NCI-H345 (cell line): ENCODE measurements around the gene KCNC1.

ENCODE experiments used
- DNase-seq: peaks from one replicate; lab custom pipeline; 2025; lab: John Stamatoyannopoulos, UW

KCNC1 gene

DNA sequence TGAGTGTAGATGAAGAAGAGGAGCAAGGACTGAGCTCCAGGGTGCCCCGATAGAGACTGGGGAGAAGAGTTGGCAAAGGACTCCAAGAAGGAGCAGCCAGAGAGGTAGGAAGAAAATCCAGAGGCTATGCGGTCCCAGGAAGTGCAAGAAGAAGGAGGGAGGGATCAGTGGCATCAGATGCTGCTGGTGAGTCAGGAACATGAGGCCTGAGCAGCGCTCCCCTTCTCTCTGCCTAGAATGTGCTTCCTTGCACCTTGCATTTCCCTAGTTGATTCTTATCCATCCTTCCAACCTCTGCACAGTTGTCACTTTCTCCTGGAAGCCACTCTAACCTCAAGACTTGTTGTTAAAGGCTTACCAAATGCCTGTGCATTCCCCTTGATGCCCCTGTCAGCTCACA is 21.3 kb downstream of the KCNC1 start:
- DNase-seq = no peak

DNA sequence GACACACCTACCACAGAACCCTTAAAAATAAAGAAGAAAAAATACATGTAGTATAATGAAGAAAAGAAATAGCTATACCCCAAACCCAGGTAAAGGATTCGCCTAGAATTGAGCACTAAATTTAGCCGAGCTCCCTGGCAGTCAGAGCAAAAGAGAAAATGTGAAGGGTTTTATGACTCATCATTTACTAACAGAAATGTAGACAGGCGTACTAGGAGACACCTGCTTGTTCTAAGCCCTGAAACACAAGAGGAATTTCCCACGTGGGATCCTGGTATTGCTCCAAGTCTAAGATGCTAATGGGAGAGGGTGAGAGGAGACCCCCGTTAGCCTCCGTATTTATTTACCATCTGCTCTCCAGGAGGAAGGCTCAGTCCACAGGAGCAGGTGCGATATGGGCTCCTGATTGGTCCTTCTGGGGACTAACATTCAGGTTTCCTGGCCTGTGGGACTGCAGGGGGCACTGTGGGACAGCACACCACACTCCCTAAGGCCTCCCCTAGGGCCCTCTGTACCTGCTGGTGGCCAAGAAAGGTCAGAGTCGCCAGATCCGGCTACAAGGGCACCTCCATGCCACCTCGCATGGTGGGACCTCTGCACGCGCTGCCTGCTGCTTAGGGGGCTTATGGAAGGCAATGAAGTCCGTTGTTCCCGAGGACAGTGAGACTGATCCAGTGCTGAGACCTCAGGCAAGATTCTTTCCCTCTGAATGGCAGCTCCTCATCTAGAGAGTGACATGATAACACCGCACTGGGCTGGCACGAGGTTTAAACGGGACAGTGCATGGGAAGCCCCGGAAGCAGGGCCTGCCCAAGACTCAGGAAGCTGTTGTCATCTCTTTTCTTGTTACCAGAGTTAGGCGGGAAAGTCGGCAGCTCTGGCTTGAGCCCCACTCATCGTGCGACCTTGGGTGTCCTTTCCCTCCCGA is 25.8 kb downstream of the KCNC1 start:
- DNase-seq = peak; percentile 51

DNA sequence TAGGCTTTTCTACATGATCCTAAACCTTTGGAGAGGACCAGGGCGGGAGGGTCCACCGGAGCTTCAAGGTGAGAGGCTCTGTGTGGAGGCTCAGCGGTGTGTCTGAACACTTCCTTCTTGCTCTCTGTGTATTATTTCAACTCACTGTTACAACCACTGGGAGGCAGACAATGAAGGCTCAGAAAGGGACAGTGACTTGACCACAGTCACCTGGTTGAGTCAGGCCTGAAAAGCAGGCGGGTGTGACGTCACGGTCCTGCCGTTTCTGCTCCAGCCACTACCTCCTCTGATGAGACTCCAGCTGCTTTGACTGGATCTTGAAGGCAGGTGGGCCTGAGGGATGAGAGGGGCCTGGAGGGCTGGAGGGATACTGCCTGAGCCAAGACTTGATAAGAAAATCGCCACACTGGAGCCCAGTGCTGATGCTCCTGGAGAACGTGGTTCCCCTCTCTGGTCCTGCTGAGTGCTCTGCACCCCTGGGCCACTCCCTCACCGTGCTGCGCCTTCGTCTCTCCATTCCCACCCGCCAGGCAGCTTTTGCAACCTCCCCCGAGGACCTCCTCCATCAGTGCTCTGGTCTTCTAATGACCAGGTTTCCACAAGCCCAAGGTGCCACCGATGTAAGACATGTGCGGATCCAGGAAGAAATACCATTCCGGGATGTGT is 27.9 kb downstream of the KCNC1 start:
- DNase-seq = no peak

DNA sequence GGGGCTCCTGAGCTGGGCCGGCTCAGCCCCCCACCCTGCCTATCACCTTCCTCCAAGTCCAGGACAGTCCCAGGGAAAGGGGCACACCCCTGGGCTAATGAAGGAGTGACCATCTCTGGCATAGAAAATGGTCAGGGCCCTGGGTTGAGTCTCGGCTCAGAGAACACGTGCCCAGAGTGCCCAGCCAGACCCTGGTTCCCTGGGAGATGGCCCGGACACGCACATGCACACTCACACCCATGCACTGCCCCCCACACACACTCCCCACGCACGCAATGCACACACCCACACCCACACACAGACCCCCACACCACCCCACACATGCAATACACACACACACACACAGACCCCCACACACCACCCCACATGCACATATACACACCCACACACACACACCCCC is 28.7 kb downstream of the KCNC1 start:
- DNase-seq = no peak

DNA sequence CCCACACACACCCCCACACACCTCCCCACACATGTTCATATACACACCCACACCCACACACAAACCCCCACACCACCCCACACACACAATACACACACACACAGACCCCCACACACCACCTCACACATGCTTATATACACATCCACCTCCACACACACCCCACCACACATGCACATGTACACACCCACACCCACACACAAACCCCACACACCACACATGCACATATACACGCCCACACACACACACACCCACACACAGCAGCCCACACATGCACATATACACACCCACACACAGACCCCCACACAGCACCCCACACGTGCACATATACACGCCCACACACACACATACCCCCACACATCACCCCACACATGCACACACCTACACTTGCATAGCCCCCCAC is 29.1 kb downstream of the KCNC1 start:
- DNase-seq = no peak

DNA sequence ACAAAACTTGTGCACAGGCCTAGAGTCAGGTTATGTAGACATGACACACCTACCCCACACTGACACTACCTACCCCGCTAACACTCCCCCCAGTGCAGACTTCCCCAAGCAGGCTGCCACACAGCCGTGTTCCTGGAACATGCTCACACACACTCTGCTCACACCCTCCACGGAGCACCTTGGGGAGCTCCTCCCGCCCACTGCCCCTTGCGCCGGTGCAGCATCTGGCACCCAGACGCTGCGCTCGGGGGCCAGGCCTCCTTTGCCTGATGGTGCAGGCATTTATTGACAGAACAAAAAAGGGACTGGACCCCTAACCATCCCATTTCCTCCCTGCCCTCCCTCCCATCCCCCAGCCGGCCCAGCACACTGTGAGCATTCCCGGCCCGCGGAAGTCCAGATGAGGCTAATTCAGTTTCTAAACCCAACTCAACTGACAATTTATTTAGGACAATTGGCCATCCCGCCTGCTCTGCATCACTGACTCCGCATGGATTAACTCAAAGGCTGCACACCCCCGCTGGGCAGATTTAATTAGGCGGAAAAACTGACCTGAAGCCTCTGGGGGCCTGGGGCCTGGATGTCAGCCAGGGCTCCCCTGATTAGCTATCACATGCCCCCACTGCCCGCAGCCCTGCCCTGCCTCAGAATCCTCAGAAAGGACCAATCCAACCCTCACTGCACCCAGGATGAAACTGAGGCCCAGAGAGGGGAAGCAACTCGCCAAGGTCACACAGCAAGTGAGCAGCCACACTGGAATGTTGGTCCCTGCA is 30.1 kb downstream of the KCNC1 start:
- no peak for DNase-seq

DNA sequence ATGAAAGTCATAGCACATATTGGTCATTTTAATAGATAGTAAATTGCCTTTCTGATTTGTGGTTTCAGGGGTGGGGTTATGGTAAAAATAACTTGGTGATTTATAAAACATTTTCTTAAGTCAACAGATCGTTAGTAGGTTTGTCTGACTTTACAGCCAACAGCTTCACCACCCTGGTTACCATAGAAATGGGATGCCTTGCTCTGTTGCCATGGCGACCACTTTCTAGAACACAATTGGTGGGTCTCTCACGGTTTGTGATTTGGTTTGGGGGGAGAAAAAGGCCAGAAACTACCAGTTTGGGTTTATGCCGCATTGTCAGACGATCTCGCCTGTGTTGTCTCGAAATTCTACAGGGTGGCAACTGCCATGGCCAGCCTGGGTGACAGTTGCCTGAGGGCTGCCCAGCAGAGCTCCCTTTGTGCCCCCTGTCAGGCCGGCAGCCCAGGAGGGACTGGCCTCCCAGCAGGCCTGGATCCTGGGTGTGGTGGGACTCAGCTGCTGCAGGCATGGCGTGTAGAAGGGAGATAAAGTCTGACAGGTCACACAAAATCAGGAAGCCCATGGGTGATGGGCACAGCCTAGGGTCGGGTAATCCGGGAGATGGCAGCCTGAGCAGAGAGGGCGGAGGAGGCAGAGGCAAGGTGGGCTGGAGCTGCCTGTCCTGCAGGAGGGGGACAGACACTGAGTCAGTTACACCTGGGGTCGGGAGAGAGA is 30.9 kb downstream of the KCNC1 start:
- no peak for DNase-seq

DNA sequence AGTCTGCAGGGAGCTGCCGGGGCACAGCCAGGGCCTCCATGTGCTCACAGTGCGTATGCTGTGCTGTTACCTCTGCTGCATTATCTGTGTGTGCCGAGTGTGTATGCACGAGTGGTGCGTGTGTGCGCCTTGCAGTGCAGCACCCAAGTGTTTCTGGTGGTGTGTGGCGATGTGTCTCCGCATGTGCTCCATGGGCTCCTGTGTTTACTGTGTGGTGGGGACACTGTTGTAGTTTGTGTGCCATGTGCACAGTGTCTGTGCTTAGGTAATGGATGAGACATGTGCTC is 31.4 kb downstream of the KCNC1 start:
- no peak for DNase-seq

DNA sequence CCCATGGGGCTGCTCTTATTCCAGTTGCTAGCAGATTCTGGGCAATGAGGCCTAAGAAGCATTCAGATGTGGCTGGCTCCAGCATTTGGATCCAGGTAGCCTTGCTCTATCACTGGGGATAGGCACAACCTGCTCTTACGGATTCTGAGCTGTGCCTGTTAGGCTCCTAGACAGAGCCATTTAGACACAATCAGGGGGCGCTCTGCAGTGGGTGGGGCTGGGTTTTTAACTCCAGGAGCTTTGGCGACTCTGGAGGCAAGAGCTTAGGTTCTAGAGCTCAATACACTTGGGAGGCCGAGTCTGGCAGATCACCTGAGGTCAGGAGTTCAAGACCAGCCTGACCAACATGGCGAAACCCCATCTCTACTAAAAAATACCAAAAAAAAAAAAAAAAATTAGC is 32.0 kb downstream of the KCNC1 start:
- DNase-seq = no peak

DNA sequence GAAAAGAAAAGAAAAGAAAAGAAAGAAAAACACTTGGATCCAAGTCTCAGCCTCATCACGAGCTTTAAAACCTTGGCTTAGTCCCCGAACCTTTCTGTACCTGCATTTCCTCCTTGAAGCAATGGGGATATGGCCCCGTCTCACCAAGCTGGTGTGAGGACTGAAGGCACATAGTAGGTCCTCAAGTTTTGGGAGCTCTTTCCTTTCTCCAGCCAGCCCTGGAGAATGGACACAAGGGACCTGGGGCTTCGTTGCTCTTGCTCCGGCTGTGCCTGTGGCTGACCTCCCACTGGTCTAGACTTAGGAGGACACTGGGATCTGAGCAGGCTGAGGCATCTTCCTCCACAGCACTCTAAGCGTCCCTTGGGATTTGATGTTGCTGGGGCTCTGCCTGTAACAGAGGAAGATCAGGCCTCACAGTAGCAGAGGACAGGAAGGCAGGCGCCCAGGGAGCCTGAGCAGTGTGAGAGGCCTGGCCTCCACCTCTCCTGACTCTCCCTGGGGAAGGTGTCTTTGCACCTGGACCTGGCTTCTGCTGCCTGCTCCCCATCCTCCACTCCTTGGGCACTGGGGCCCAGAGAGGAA is 32.8 kb downstream of the KCNC1 start:
- DNase-seq = no peak

DNA sequence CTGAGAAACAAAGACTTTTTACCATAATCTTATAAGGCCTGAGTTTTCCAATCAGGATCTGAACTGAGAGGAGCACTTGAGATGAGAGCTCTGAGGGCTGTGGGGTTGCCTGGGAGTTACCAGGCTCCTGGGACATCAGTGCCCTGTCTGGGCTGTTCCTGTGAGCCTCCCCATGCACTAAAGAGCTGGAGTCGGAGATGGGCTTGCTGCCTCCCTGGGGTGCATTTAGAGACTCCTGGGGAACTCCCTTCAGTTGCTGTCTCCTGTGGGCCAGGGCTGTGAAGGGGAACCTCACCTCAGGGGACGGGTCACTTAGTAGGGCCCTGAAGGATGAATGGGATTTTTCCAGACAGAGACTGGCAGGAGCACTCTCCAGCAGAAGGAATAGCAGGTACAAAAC is 33.3 kb downstream of the KCNC1 start:
- no peak for DNase-seq

DNA sequence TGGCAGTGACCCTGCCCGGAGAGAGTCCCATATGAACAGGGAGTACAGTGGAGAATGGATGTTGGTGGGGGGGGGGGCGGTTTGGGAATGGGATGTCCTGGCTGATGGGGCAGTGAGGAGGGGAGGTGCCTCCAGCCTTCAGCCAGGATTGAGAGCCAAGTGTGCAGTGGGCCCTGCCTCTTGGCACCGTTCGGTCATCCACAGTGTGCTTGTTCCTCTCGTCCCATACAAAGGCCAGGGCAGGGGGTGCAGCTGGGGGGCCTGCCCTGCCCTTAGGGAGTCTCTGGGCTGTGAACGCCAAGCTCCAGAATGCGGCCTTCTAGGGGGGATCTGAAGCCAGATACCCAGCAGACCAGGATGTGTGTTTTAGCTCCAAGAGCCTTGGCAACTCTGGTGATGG is 34.0 kb downstream of the KCNC1 start:
- no peak for DNase-seq

DNA sequence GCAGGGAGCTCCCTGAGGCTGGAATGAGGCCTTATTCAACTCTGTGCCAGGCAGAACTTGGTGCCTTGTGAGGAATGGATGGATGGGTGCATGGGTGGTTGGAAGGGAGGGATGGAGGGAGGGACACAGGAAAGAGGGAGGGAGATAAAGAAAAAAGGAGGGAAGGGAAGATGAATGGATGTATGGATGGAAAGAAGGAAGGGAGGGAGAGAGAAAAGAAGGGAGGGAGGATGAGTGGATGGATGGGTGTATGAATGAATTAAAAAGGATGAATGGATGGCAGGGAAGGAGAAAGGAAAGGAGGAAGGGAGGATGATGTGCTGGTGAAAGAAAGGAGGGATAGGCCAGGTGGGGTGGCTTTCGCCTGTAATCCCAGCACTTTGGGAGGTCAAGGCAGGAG is 34.6 kb downstream of the KCNC1 start:
- DNase-seq = no peak

DNA sequence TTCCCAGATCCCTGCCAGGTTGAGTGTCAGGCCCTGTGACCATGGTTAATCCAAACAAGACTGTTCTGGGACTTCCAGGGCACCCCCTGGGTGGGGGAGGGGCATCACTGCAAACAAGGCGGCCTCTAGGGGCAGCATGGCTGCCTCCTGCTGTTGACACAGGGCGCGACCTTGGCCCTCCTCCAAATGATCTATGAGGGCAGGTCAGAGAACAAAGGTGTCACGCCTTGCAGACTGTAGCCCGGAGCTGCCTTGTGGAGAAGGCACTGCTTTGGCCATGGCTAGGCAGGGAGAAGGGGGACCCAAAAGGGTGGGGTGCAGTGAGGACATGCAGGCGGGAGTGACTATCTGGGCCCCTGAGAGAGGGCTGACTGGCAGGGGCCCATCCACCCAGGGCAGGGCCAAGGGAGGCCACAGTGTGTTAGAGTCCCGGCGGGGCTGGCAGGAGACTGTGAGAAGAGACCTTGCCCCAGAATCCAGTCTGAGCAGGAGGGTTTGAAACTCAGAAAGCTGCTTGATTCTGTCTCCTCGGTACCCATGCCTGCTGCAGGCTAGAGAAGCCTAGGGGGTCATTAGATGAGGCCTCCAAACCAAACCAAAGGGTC is 35.6 kb downstream of the KCNC1 start:
- DNase-seq = no peak

DNA sequence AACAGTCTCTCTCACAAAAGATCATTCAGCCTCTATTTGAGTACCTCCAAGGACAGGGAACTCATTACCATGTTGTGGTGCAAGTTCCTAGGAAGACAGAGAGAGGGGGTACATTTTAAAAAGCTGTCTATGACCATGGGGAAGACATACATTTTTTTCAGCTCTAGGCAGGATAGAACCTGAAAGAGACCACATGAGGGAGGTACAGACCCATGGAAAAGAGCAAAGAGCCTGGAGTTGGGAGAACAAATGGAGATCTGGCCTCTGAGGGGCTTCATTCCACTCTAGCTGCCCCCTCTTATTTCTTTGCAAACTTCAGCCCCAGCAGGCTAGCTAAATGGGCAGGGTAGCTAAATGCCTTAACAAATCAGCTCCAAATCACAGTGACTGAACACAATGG is 36.3 kb downstream of the KCNC1 start:
- DNase-seq = no peak

DNA sequence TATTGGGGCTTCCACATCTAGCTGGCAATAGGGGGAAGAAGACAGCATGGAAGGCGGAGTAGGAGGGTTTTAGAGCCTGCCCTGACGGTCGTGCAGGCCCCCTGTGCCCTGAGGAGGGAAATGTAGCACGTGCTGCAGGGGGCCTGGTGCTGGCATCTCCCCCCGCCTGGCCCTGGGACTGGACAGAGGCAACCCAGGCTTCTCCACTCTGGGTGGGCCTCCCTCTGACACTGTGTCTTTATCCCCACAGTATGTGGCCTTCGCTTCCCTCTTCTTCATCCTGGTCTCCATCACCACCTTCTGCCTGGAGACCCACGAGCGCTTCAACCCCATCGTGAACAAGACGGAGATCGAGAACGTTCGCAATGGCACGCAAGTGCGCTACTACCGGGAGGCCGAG is 36.8 kb downstream of the KCNC1 start:
- no peak for DNase-seq

DNA sequence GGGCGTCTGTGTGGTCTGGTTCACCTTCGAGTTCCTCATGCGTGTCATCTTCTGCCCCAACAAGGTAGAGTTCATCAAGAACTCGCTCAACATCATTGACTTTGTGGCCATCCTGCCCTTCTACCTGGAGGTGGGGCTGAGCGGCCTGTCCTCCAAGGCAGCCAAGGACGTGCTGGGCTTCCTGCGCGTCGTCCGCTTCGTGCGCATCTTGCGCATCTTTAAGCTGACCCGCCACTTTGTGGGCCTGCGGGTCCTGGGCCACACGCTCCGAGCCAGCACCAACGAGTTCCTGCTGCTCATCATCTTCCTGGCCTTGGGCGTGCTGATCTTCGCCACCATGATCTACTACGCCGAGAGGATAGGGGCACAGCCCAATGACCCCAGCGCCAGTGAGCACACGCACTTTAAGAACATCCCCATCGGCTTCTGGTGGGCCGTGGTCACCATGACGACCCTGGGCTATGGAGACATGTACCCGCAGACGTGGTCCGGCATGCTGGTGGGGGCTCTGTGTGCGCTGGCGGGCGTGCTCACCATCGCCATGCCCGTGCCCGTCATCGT is 37.3 kb downstream of the KCNC1 start:
- no peak for DNase-seq

DNA sequence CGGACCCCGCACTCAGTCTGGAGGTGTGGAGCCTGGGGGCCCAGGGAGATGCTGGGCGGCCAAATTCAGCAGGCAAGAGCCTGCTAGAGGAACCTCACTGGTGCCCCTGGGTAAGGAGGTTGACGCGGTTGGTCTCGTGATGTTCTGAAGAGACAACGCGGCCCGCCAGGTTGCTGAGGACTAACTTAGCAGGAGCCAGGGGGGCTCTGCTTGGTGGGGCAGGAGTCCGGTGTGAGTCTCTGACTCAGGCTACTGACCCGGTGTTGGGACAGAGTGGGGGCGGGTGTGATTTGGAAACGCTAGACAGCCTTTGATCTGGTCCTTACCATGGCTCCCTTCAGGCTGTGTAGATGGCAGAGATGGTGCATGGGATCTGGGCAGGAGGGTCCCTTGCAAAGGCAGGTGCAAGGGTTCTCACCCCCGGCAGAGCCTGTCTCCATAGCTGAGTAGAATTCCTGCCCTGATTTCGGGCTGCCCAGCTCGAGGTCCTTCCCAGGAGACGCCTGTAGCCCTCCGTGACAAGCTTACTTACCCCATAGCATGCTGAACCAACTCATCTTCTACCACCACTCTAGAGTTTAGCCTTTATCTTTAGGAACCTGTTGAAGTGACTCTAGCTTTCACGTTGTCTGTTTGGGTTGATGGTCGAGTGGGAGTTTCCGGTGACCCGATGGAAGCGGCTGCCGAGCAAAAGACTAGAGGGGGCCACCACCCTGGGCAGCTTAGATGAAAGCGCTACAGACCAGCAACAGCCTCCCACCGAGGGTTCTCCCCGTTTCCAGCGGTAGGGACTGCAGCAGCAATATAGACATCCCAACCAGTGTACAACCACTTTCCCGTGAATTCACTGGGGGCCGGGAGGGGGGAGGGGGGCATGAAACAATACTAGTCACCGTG is 38.4 kb downstream of the KCNC1 start:
- no peak for DNase-seq

DNA sequence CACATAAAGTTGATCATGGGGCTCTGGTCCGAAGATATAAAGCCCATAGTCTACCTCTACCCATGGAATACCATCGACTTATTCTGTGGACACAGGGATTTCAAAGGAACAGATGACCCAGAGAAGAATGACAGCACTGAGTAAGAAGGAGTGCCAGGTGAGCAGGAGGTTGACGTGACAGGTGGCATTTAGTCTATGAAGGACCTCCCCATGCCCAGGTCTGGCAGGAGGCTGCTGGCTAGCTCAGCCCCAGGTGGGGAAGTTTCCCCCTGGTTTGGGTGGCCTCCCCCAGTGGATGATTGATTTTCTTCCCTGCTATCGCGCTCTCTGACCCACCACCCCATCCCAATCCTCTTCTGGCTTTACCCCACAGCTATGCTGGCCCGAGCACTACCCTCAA is 39.1 kb downstream of the KCNC1 start:
- DNase-seq = no peak
